ENCODE data around the gene RALGAPA2. TPM values are rescaled to one million over a fixed set of nuclear protein-coding genes. Genes with fewer than 3 reads are reported as not detected.

The RALGAPA2 gene
- total and polyA plus RNA-seq, 2 donors (not counting 3 experiments of a cell fraction or from before 2014, with no cell fraction given), result 10.0 to 46.8 TPM

GRCh38 chr20:20425823-20426654, 286.4 kb downstream of the RALGAPA2 start:
- no peak for TF ChIP-seq CTCF (IDR thresholded peaks at IDR 0.05; ENCODE audit: extremely low read depth in 1 of 2, insufficient read depth in 1 of 2, low read depth in 1 of 2, low read length in 2 of 2)
- no peak for TF ChIP-seq POLR2AphosphoS5 (IDR thresholded peaks at IDR 0.05; ENCODE audit: insufficient read depth, low read depth, low read length)
- no peak for TF ChIP-seq JUN (IDR thresholded peaks at IDR 0.05; ENCODE audit: borderline replicate concordance, insufficient read depth, insufficient read length, low read depth)
- Histone ChIP-seq H2AFZ (ENCODE audit: low read depth, low read length) (no peak overlapping the region), H3K4me1 (ENCODE audit: control insufficient read depth, extremely low read depth, insufficient read depth, low read length) (no peaks in the 10 kb centered on the region), H3K4me3 (replicated peaks in 1 of 3; ENCODE audit: insufficient read depth in 1 of 3, low read depth in 1 of 3, low read length in 3 of 3) (no peak overlapping the region), H3K27ac (ENCODE audit: insufficient read depth, low read depth, low read length) (no peak overlapping the region), H3K4me2 (ENCODE audit: insufficient read depth, low read length) (no peak overlapping the region), H3K9me3 (replicated peaks; ENCODE audit: control insufficient read depth, insufficient read depth, low read length) (no peaks in the 10 kb centered on the region), H3K36me3 (ENCODE audit: control insufficient read depth in 2 of 2, extremely low read depth in 1 of 2, insufficient read depth in 2 of 2, low read length in 2 of 2) (peaks cover 0 to 4% of the 10 kb centered on the region in 2 experiments), H3K27me3 (ENCODE audit: control insufficient read depth in 2 of 2, insufficient read depth in 2 of 2, low read length in 2 of 2) (no peaks in the 10 kb centered on the region), H3K9ac (replicated peaks; ENCODE audit: extremely low read depth, insufficient read depth, low read length) (no peak overlapping the region), H3K9me1 (replicated peaks; ENCODE audit: control insufficient read depth, extremely low read depth, insufficient read depth, low read length) (no peaks in the 10 kb centered on the region), H3K79me2 (ENCODE audit: control insufficient read depth, insufficient read depth, low read length) (no peaks in the 10 kb centered on the region), H4K20me1 (replicated peaks; ENCODE audit: control insufficient read depth, extremely low read depth, insufficient read depth, low read length) (no peaks in the 10 kb centered on the region)
- dilution Hi-C loops (cut with MboI; ENCODE audit: extremely low pct_ligation_motif_present, low sequenced_read_pairs), result no loop called here
- intact Hi-C loops (cut with micrococcal nuclease), result no loop called here
- CTCF ChIA-PET, result no interaction called here
- DNase-seq (ENCODE audit: low read depth, low spot score), result no peak
- POLR2A ChIA-PET, result no interaction called here
- FAIRE-seq, result no peak
- BruUV-seq (replicated peaks), result no TSS peak

- BruUV-seq (replicated peaks), result no TSS peak
- ChIA-PET CTCF (no interaction called here), POLR2A (no interaction called here)
- Histone ChIP-seq H3K27ac (ENCODE audit: insufficient read depth, low read depth, low read length) (no peak overlapping the region), H3K9me1 (replicated peaks; ENCODE audit: control insufficient read depth, extremely low read depth, insufficient read depth, low read length) (no peaks in the 10 kb centered on the region), H3K4me3 (replicated peaks in 1 of 3; ENCODE audit: insufficient read depth in 1 of 3, low read depth in 1 of 3, low read length in 3 of 3) (no peak overlapping the region), H2AFZ (ENCODE audit: low read depth, low read length) (no peak overlapping the region), H3K79me2 (ENCODE audit: control insufficient read depth, insufficient read depth, low read length) (no peaks in the 10 kb centered on the region), H3K4me2 (ENCODE audit: insufficient read depth, low read length) (no peak overlapping the region), H4K20me1 (replicated peaks; ENCODE audit: control insufficient read depth, extremely low read depth, insufficient read depth, low read length) (no peaks in the 10 kb centered on the region), H3K27me3 (ENCODE audit: control insufficient read depth in 2 of 2, insufficient read depth in 2 of 2, low read length in 2 of 2) (no peaks in the 10 kb centered on the region), H3K36me3 (ENCODE audit: control insufficient read depth in 2 of 2, extremely low read depth in 1 of 2, insufficient read depth in 2 of 2, low read length in 2 of 2) (peaks cover 0 to 4% of the 10 kb centered on the region in 2 experiments), H3K9ac (replicated peaks; ENCODE audit: extremely low read depth, insufficient read depth, low read length) (no peak overlapping the region), H3K9me3 (replicated peaks; ENCODE audit: control insufficient read depth, insufficient read depth, low read length) (no peaks in the 10 kb centered on the region), H3K4me1 (ENCODE audit: control insufficient read depth, extremely low read depth, insufficient read depth, low read length) (no peaks in the 10 kb centered on the region)
- no peak for TF ChIP-seq CTCF (IDR thresholded peaks at IDR 0.05; ENCODE audit: extremely low read depth in 1 of 2, insufficient read depth in 1 of 2, low read depth in 1 of 2, low read length in 2 of 2)
- TF ChIP-seq POLR2A (IDR thresholded peaks at IDR 0.05; ENCODE audit: low read depth, low read length), result no peak
- no peak for TF ChIP-seq JUN (IDR thresholded peaks at IDR 0.05; ENCODE audit: borderline replicate concordance, insufficient read depth, insufficient read length, low read depth)
- TF ChIP-seq MYC (IDR thresholded peaks at IDR 0.05; ENCODE audit: low read depth, low read length), result no peak
- TF ChIP-seq FOS (IDR thresholded peaks at IDR 0.05; ENCODE audit: borderline replicate concordance, insufficient read depth, low read length), result no peak
- TF ChIP-seq, protein P1, sequence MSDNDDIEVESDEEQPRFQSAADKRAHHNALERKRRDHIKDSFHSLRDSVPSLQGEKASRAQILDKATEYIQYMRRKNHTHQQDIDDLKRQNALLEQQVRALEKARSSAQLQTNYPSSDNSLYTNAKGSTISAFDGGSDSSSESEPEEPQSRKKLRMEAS (IDR thresholded peaks at IDR 0.05; ENCODE audit: insufficient read depth, insufficient read length), result no peak
- TF ChIP-seq GATA2 (IDR thresholded peaks at IDR 0.05; ENCODE audit: insufficient read depth, insufficient read length, low read depth, low read length), result no peak
- TF ChIP-seq POLR2AphosphoS5 (IDR thresholded peaks at IDR 0.05; ENCODE audit: insufficient read depth, low read depth, low read length), result no peak
- no peak for TF ChIP-seq EZH2 (IDR thresholded peaks at IDR 0.05; ENCODE audit: borderline replicate concordance, low read depth, low read length, severe bottlenecking)
- FAIRE-seq, result no peak
- intact Hi-C loops (cut with micrococcal nuclease), result no loop called here
- dilution Hi-C loops (cut with MboI; ENCODE audit: extremely low pct_ligation_motif_present, low sequenced_read_pairs), result no loop called here
- DNase-seq (ENCODE audit: low read depth, low spot score), result no peak
Observed at GRCh38 chr20:20423117-20423516, 289.3 kb downstream of the RALGAPA2 start.

All from endothelial cell of umbilical vein (primary cell).